Stimulated activated CD4-positive, alpha-beta T cell treated with anti-CD3 and anti-CD28 coated beads, TNF-alpha, amount 100 ng/mL, for 4 hours (primary cell): ENCODE data around the gene ANKS4B.
"Not testable (repeated sequence)": the region's sequence is repeated elsewhere in the genome, so short reads cannot be mapped to it uniquely, and the experiment has no call there.

Source experiments
- DNase-seq, 3 experiments: peaks; one replicate each; pipeline ENCODE4 v3.0.0-alpha.2; 2020; ENCODE audit warnings: low read depth in 3 of 3

Gene ANKS4B

GRCh38 chr16:21233521-21234150 lies at the start of gene ANKS4B:
ANKS4B (plus strand) TSS chr16:21233699; CDS start chr16:21233738, 39 bp downstream.
- no peak for DNase-seq

- DNase-seq, result no peak
Measured at GRCh38 chr16:21183995-21184394, 49.5 kb upstream of the ANKS4B start.

- no peak for DNase-seq
Measured at GRCh38 chr16:21184834-21185233, 48.7 kb upstream of the ANKS4B start.

- DNase-seq, result no peak
Measured at GRCh38 chr16:21185659-21186325, 47.7 kb upstream of the ANKS4B start.

GRCh38 chr16:21186326-21186691 lies 47.2 kb upstream of the ANKS4B start:
- no peak for DNase-seq

- no peak for DNase-seq
Measured at GRCh38 chr16:21189311-21189710, 44.2 kb upstream of the ANKS4B start.

- DNase-seq, result no peak
Measured at GRCh38 chr16:21190013-21190412, 43.5 kb upstream of the ANKS4B start.

- no peak for DNase-seq
Measured at GRCh38 chr16:21190599-21190998, 42.9 kb upstream of the ANKS4B start.

- no peak for DNase-seq
Measured at GRCh38 chr16:21192991-21193390, 40.5 kb upstream of the ANKS4B start.

- no peak for DNase-seq
Measured at GRCh38 chr16:21194771-21195301, 38.7 kb upstream of the ANKS4B start.

- DNase-seq, result not testable (repeated sequence)
Measured at GRCh38 chr16:21195330-21195729, 38.2 kb upstream of the ANKS4B start.

GRCh38 chr16:21197112-21197511 lies 36.4 kb upstream of the ANKS4B start:
- no peak for DNase-seq

GRCh38 chr16:21197621-21198020 lies 35.9 kb upstream of the ANKS4B start:
- no peak for DNase-seq

- DNase-seq, result no peak
Measured at GRCh38 chr16:21199607-21200218, 33.8 kb upstream of the ANKS4B start.

- DNase-seq, result no peak
Measured at GRCh38 chr16:21203155-21203797, 30.2 kb upstream of the ANKS4B start.

- DNase-seq, result no peak
Measured at GRCh38 chr16:21205303-21205702, 28.2 kb upstream of the ANKS4B start.

GRCh38 chr16:21206550-21206949 lies 26.9 kb upstream of the ANKS4B start:
- DNase-seq, result no peak

- no peak for DNase-seq
Measured at GRCh38 chr16:21208446-21209230, 24.9 kb upstream of the ANKS4B start.

- DNase-seq, result no peak
Measured at GRCh38 chr16:21211486-21211885, 22.0 kb upstream of the ANKS4B start, which contains the start of gene ZP2. ZP2 (minus strand) TSS chr16:21211574; CDS start chr16:21211547, 27 bp downstream.

- no peak for DNase-seq
Measured at GRCh38 chr16:21214086-21214485, 19.4 kb upstream of the ANKS4B start.

GRCh38 chr16:21217121-21217520 lies 16.4 kb upstream of the ANKS4B start:
- DNase-seq, result no peak

GRCh38 chr16:21218153-21218552 lies 15.3 kb upstream of the ANKS4B start:
- no peak for DNase-seq
